H4 (cell line): ENCODE data around the gene SASH1. TPM values are rescaled to one million over a fixed set of nuclear protein-coding genes. Genes with fewer than 3 reads are reported as not detected.
A peak's percentile ranks its signal among the peaks of the same experiment; 100 is the strongest.

ENCODE experiments used
- DNase-seq: peaks from one replicate; pipeline ENCODE4 v3.0.0-alpha.2; 2015; ENCODE audit warnings: low spot score
- total RNA-seq: library from RNA; depleted of rRNA; stranded (reverse); fragments of >200 nt; shearing (Covaris generic); gene quantifications from 2 replicates; pipeline ENCODE4 v1.2.3, GENCODE V29; 2014

Gene SASH1
- total RNA-seq, 1 experiment from 2014 or later, result 6.7 TPM

DNA sequence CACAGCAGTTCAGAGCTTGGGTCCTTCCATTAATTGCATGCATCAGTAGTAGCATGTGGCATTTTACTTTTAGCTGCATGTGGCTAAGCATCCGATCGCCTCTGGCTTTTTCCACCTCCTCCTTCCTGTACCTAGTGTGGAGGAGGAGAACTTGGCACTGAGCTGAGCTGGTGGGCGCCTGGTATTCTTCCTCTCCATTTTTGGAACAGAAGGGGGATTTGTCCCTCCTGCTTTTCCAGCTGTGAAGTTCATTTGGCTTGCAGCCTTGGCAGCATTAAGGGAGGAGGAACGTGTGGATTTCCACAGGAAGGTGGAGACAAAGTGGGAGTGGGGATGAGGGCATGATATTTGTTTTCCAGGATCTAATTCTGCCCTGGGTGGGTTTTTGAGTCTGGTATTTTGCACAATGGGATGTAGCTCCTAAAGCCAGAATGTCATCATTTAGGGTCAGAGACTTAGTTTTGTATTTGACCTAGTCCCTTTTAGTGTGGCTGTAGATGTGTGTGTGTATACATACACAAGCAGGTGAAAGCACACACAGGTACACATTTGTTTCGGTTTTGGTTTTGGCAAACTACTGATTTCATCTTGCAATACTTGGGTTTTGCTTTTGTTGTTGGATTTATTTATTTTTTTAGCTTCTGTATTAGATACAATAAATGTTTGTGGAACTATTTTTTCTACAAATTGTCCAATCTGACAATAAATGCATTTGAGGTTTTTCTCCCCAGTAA is 90.0 kb downstream of the SASH1 start:
- no peak for DNase-seq

DNA sequence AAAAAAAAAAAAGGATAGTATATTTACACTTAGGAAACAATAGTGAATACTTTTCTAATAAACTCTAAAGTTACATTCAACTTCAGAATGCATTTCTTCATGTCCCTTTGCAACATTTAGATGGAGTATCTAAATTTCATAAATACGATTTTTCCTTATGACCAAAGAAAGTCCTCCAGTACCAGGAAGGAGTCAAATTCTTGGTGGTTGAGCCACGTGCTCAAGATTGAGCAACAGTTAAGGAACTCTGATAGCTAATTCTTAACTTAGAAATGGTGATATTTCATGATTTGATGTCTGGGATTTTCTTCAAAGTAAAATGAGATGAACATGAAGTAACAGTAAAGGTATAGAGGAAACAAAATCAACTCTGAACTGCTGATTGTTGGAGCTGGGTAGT is 92.7 kb downstream of the SASH1 start:
- no peak for DNase-seq

DNA sequence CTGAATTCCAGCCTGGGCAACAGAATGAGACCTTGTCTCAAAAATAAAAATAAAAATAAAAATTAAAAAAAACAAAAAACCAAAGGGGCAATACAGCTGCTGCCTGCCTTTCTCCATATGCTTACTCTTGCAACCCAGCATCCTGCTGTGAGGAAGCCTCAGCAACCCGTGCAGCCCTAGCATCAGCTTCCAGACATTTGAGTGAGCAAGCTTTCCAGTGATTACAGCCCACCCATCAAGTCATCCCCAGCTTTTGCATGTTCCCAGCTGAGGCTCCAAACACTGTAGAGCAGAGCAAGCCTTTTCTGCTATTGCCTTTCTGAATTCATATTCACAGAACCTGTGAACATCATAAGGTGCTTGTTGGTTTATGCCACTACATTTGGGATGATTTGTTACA is 93.8 kb downstream of the SASH1 start:
- no peak for DNase-seq

- DNase-seq, result no peak
Observed at GRCh38 chr6:148438632-148439031, 96.0 kb downstream of the SASH1 start.

DNA sequence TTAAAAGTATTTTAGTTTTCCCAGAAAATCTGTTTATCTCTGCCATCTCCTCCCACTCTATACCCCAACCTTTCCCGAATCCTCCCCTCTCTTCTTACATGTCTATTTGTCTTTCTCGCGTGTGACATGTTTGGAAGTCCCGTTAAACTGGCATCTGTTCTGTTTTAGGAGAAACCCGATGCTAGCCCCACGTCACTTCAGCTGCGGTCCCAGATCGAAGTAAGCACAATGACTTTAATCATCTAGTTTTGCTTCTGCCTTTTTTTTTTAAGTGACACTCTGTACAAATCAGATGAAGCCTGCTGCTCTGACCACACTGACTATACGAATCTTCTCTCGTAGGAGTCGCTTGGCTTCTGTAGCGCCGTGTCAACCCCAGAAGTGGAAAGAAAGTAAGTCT is 97.4 kb downstream of the SASH1 start:
- DNase-seq, result no peak

DNA sequence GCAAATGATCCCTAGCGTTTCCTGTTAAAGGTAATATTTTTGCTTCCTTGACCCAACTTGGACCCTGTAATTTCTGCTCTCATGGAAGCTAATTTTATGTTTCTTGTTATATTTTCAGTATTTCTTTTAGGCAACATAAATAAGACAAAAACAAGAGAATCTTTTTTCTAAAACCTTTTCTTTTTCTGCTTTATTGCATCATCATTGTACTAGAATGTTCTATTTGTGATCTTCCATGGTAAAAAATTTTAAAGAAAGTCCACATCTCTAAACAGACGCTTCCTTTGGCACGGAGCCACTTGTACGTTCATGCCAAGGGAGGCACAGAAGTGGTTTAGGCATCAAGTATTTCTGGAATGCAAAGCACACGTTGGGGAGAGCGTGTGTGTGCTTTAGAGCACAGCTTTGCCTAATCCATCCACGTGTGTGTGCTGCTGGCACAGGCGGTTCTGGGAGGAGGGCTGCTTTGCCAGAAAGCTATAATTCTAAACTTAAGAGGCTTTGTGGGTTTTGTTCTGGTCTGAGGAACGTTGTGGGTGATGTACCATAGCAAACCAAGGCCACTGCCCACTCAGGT is 98.3 kb downstream of the SASH1 start:
- DNase-seq, result peak; percentile 86

DNA sequence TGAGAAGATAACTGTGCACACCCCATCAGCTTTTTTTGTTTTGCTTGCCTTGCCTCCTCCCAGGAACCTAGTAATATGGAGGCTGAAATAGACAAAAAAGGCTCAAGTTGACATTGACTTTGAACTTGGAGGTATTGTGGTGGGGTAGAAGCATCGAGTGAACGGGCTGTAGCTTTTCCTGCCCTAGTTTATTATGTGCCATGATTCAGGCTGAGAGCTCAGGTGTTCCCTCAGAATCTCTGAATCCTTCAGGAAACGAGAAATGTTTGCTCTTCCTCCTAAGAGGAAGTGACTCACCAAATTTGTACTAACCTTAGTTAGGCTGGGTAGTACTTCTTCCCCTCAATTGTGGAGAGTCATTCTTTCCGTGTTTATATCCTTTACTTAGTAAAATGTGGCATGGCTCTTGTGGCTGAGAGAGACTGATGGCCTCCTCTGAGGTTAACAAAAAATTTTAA is 98.8 kb downstream of the SASH1 start:
- peak; percentile 87 for DNase-seq

DNA sequence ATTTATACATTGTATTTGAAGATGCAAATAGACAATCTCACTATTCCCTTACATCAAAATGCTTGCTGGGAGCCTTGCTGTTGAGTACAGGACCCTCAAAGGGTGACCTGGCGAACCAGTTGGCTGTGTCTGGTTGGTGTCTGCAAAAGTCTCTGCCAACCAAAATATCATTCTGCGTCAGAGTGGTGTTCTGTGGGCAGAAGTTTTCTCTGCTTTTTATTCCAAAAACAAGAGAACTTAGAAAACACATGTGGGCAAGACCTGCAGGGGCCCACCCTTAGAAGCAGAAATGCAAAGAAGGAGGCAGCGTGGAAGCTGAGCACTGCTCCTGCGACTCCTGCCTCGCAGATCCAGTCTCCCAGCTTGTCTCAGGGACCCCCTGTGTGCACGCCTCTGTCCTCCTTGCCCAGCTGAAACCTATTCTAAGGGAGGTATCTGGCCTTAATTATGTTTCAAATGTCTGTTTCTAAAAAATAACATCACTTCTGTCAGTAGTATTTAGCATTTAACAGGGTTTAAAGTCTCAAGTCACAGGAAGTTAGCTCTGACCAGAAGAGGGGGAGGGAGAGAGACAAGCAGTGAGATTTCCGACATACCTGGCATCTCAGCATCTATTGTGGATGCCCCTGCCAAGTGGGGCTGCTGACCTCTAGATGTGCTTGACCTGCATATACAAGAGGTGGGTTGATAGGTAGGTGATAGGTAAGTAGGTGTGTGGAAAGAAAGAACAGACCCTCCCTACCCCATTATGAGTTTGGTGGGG is 101.3 kb downstream of the SASH1 start:
- DNase-seq, result no peak

- no peak for DNase-seq
Observed at GRCh38 chr6:148445116-148445515, 102.5 kb downstream of the SASH1 start.

- no peak for DNase-seq
Observed at GRCh38 chr6:148445620-148446019, 103.0 kb downstream of the SASH1 start.

DNA sequence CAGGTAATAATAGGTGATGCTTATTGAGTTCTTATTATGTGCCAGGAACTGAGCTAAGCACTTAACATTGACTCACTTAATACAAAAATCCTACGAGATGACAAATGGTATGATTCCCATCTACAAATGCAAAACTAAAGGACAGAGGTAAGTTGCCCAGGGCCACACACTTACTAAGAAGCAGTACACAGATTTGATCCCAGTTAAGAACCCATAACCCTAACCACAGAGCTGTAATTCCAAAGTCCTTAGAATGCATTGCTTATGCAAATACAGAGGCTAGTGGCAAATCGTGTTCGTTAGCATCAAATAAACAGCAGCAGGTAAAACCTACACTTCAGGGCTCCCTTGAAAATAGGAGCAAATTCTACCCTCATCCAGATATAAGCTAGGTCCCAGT is 104.0 kb downstream of the SASH1 start:
- DNase-seq, result no peak

GRCh38 chr6:148447521-148448230 is 105.0 kb downstream of the SASH1 start:
- DNase-seq, result no peak

GRCh38 chr6:148448369-148449012 is 105.9 kb downstream of the SASH1 start:
- no peak for DNase-seq

GRCh38 chr6:148450866-148451265 is 108.2 kb downstream of the SASH1 start:
- DNase-seq, result no peak

DNA sequence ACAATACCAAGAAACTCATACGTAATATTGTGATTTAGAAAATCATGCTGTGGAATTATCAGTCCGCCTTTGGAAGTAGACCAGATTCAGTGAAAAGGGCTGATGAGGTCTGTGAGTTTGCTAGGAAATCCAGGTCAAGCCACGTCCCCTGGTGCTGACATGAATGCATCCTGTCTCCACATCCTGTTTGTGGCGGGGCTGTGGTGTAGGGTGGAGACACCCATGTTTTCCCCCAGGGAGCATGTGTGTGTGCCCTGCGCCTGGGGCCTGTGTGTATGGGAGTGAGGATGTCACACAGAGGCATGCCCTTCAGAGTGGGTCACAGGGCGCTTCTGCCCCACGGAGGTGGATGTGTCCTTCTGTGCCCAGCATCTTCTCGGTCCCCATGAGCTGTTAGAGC is 109.1 kb downstream of the SASH1 start:
- DNase-seq, result peak; percentile 50

DNA sequence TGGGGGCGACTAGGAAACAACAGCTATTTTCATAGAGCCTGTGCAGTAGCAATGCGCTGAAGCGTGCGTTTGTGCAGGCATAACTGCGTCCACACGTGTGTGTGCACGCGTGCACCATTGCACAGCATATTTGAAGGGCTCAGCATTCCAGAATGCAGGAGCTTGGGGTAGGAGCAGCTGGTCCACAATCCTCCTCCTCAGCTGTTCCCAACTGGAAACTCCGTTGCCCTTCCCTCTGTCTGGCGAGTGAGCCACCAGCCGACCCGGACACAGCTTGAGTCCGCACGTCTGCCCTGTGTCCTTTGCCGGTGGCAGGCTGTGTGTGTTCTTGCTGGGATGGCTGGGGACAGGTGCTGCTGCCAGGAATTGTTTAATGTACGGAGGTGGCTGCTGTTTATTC is 110.2 kb downstream of the SASH1 start:
- no peak for DNase-seq

GRCh38 chr6:148453906-148454305 is 111.3 kb downstream of the SASH1 start:
- DNase-seq, result no peak

GRCh38 chr6:148455225-148455624 is 112.6 kb downstream of the SASH1 start:
- DNase-seq, result no peak

GRCh38 chr6:148455674-148456558 is 113.3 kb downstream of the SASH1 start:
- DNase-seq, result no peak

GRCh38 chr6:148457137-148457842 is 114.7 kb downstream of the SASH1 start:
- DNase-seq, result no peak
